Cardiac septum (tissue), 1 donor: ENCODE measurements around the gene CDC26. TPM values are rescaled to one million over a fixed set of nuclear protein-coding genes. Genes with fewer than 3 reads are reported as not detected.

Experiments used
- DNase-seq: peaks from one replicate; pipeline ENCODE4 v3.0.0-alpha.2; 2020; ENCODE audit warnings: low spot score
- intact Hi-C: fragments of 100-400 bp; cut with DNase I; formaldehyde crosslinking; loops from one replicate; pipeline ENCODE4 v1.14.0; 2022
- long read RNA-seq: library from polyadenylated mRNA; unstranded; transcript quantifications from one replicate; pipeline ENCODE4 v2.0.0, GENCODE V29; 2021
- total RNA-seq: library from RNA; stranded (reverse); fragmentation: NEBNext Ultra II Directional; extraction: Animal tissue kit (Norgen Biotek cat#: 25700); gene quantifications from one replicate; pipeline ENCODE4 v1.2.1, GENCODE V29; 2021
- donor health status: DM: no; HTN: no; CAD: no.

CDC26 gene
- 35.1 TPM for total RNA-seq
- long read RNA-seq, transcript CDC26-201 (4 exons, 872 nt): major isoform, 24 of 33 reads
- long read RNA-seq, partial matches to known transcripts: 1 of 33 reads
- long read RNA-seq, other reads (novel, unspliced or antisense): 8 of 33 reads

DNA sequence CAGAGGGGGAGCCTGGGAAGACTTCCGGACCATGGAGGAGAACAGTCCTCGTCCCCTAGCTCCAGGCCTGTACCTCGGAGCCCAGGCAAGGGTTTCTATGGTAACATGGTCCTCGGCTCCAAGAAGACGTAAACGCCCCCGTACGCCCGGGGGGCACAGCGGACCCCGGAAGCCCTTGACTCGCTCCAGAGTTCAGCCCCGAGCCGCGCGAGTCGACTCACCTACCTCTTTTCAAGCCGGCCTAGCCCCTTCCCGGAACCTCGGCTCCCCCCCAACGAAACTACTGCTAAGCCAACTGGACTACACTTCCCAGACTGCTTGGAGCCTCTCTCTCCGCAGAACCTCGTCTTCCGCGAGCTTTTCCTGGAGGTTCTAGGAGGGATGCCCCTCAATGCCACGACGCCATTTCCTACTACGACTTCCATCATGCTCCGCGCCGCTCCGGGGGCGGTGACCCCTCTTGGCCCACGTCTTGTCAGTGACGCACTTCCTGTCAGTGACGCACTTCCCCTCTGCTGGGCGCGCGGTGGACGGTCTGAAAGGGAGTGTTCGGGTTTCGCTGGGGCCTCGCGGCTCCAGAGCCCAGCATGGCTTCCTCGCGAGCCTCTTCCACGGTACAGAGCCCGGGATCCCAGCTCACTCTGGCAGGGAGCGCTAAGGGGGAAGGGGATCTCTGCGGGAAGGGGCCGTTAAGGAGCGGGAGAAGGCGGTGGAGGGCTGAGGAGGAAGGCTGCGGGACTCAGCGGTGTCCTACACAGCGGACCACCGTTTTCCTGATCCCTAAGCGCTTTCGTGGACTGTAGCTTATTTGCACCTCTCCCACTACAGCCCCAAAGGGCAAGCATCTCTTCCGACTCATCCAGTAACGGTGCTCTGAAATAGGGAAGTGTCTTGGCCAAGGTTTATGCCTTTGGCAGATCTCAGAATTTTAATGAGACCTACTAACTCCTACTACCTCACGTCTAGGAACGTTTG is at the start of gene CDC26, which contains the start of gene PRPF4:
Gene CDC26 (minus strand): TSS at position 416 of the 975 bp plus-strand sequence. CDS start 3,065 bp downstream, outside the sequence.
Gene PRPF4 (plus strand): TSS at position 502 of the 975 bp plus-strand sequence. CDS start 86 bp downstream, at position 588.
- DNase-seq: peak; percentile 99
- intact Hi-C loops: loop anchor here (1.0 to 10.0 kb wide), 5 partner anchors 55 to 383 kb away; partner anchors contain the start of genes C9orf43, FKBP15, POLE3 and SLC31A1

DNA sequence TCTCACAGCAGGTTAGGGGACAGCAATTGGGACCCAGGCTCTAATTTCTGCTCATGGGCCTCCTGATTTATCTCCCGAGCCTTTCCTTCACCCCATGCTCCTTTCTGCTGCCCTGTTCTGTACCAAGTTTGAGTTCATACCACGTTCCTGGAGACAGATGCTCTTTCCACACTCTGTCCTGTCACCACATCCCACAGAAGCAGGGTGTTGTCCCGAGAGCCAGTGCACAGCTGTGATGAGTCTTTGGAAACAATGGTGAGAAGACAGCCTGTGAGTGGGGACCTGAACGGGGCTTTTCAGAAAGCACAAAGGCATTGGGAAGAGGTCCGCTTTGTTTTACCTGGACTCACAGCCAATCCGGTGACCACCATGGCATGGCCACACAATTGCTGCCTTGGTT is 47.3 kb upstream of the CDC26 start:
- intact Hi-C loops: no loop called here

DNA sequence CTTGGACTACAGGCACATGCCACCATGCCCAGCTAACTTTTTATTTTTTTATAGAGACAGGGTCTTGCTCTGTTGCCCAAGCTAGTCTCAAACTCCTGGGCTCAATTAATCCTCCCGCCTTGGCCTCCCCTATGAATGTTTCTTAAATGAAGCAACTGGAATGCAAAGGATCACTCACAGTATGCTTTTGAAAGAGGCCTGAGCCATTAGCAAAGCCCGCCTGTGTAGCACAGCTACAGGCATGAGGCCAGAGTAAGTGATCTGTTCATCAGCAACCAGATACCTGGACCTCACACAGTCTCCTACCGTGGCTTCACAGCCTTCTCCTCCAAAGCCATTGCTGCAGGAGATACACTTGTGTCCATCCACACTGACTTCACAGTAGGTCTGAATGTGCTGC is 44.7 kb upstream of the CDC26 start:
- DNase-seq: no peak
- intact Hi-C loops: no loop called here

More for the DNA sequence above, 47.3 kb upstream of the CDC26 start:
- no peak for DNase-seq

DNA sequence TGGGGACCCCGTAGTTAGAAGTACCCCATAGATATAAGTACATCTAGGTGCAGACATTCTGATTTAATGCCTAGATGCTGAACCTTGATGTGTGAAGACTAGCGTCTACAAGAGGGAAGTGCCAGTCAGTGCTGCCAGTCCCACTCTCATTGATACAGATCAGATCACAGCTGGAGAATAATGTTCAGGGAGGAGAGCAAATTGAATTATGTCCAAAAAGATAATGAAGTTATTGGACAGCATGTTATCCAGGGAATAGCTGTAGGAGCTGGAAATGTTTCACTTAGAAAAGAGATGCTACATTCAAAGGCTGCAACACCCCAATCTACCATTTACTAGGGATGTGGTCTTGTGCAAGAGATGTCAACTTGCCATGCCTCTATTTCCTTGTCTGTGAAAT is 43.7 kb upstream of the CDC26 start:
- no peak for DNase-seq
- intact Hi-C loops: no loop called here

DNA sequence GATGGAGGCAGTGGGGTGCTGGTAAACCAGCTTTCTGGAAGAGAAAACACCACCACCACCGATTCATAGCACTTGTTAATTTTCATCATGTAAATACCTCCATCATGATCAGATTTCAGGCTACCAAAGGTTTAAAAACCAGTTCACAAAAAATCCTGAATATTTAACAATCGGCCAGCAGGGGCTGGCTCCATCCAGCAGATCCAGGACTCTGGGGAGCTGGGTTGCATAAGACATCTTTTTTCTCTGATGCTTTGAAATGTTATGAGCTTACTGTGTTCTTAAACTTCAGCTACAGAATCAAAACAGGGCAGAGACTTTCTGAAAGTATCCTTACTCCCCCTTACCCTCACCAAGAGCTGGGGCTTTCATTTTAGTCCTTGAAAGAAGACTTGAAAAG is 42.4 kb upstream of the CDC26 start:
- intact Hi-C loops: no loop called here
- no peak for DNase-seq

DNA sequence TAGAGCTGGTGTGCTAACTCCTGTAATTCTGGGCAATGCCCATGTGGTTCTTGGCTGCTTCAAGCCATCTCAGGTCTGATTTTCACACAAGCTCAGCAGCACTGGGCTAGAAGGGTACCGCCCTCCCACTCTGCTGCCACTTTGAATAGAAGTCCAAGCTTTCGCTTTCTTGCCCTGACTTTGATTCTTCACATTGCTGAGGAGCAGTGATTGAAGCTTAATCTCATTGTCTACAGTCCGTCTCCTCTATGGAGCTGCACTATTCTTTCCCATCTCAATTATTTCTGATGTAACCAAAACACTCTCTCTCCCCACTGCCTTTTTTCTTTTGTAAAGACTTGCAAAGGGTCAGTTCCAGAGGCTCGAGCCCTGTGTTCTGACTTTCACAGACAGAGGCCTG is 40.7 kb upstream of the CDC26 start:
- DNase-seq: no peak
- intact Hi-C loops: no loop called here

DNA sequence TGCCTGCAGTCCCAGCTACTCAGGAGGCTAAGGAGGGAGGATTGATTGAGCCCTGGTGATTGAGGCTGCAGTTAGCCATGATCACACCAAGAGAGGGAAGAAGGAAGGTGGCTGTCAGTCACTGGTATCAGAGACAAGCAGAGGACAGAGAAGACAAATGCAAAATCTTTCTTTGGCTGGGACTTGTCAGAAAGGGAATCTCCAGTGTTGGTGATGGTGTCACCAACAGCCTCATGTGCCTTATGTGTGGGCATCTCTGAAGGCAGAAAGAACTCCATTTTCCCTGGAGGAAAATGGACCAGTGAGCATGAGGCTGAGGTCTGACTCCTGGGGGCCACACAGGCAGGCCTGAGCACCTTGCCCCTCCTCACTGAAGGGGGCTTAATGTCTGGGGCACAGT is 39.9 kb upstream of the CDC26 start:
- intact Hi-C loops: no loop called here
- DNase-seq: no peak

DNA sequence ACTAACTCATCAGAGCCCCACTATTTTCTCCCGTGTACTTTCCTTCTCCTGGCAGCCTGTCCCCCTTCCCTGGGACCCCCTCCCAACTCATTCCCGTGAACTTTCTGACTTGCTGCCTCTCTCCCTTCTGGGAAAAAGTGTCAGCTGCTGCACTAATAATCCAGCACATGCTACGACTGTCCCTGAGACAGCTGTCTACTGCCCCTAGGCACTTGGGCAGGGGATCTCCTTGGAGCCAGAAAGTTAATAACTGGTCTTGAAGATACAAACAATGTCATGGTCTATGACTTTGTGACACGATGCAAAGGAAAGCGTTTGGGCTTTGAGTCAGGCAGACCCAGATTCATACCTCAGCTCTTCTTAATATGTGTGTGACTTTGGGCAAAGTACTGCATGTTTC is 37.9 kb upstream of the CDC26 start:
- DNase-seq: no peak
- intact Hi-C loops: no loop called here

DNA sequence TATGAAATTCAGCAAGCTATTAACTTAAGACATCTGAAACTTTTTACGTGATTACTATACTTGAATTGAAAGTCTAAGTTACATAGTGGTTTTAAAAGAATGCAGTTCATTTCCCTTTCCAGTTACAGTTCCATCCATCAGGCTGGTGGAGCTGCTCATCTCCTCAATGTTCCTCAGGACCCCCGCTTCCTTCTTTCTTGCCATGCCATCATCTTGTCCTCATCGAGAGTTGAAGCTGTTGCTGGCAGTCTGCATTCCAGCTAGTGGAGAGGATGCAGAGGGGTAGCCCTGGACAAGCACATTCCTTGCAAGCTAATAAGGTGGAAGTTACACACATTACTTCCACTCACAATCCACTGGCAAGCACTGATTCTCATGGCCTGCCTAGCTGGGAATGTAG is 36.6 kb upstream of the CDC26 start:
- no peak for DNase-seq
- intact Hi-C loops: loop anchor here (2.0 kb wide), 1 partner anchor 91 kb away; no protein-coding TSS in a partner anchor

DNA sequence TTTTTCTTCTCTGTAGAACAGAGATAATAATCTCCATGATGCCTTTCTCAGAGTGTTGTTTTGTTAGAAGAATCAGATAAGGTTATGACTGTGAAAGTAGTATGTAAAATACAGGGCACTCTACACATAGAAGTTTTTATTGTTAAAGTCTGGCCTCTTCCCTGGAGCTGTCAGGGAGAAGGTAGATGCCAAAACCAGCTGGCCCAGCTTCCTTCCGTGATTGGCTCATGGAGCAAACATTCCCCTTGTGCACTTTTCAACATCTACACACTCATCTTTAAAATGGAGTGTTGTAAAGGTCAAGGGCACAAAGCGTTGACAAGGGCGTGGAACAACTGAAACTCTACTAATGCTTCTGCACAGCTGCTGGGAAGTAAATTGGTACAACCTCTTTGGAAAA is 35.2 kb upstream of the CDC26 start:
- no peak for DNase-seq
- intact Hi-C loops: loop anchor here (2.0 kb wide), 1 partner anchor 92 kb away; no protein-coding TSS in a partner anchor

DNA sequence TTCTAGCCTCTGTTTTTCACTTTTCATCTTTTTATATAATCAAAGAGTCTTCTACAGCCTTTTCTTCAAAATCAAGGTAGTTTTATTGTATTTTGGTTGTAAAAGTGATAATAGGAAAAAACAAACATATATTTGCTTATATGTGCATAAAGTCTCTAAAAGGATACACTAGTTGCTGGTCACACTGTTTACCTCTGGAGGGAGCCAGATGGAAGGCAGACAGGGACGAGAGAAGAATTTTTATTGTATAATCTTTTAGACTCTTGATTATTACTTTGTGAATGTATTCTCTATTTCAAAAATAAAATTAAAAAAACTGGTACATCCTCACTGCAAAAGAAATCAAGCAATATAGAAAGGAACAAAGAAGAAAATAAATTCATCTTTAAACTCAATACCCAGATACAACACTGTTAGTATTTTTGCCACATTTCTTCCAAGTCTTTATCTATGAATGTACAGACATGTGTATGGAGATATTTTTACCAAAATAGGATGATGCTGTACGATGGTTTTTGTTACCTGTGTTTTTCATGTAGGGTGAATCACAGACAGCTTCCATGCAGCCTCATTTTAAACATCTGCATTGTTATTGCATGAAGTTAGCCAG is 33.9 kb upstream of the CDC26 start:
- no peak for DNase-seq
- intact Hi-C loops: loop anchor here (5.0 kb wide), 1 partner anchor 348 kb away; no protein-coding TSS in a partner anchor

DNA sequence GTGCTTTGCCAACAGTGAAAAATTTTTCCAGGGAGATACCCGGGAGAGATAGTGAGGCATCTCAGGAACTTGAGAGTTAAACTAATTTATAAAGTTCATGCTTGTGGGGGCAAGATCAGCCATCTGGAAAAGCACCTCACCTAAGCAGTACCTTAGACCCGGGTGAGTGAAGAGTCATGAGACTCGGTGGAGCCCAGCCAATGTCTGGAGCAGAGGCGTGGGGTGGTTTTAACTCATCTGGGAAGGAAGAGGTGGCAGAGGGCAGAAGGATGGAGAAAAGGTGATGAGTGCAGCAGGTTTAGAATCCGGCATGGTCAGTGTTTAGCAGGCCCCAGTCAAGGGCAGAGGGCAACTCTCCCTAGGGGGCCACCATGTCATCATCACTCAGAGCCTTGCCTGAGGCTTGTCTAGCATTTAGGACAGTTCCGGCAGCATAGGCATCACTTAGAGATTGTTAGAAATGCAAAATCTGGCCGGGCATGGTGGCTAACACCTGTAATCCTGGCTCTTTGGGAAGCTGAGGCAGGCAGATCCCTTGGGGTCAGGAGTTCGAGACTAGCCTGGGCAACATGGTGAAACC is 32.1 kb upstream of the CDC26 start:
- DNase-seq: no peak

DNA sequence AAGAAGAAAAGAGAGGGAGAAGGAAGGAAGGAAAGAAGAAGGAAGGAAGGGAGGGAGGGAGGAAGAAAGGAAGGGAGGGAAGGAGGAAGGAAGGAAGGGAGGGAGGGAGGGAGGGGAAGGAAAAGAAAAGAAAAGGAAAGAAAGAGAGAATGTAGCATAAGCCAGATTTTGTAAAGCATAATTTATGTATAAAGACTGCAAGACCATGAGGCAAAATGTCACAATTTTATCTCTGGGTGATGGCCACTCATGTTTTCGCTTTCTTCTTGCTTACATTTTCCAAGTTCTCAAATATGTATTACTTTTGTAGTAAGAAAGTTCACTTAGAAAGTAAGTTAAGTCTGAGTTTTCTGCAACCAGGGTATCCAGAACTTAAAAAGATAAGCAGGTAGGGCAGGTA is 31.2 kb upstream of the CDC26 start:
- intact Hi-C loops: loop anchor here (5.0 kb wide), 1 partner anchor 351 kb away; no protein-coding TSS in a partner anchor
- no peak for DNase-seq

More for the DNA sequence above, 32.1 kb upstream of the CDC26 start:
- intact Hi-C loops: loop anchor here (5.0 kb wide), 1 partner anchor 350 kb away; no protein-coding TSS in a partner anchor

DNA sequence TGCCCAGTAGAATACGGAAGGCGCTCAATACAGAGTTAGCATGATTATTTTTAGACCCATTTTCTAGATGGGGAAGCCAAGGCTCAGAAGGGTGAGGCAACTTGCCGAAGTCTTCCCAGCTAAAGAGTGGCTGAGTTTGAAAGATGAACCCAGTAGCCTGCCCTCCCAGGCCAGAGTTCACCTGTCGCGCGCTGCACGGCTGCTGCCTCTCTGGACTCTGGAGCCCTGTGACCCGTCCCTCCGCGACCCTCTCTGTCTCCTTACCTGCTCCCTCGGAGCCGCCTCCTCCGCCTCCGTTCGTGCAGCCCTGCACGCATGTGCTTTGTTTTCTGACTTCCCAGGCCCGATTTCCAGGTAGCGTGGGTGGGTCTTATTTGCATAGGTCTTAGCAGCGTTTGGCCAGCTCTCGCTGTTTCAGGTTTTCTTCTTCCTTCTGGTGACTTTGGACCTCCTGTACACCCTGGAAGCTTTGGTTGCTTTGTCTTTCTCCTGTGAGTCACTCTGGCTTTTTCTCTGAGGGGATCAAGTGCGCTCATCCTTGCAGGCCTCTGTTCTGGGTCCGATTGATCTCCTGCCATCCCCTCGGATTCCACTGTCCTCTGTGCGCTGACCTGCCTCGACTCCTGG is 27.5 kb upstream of the CDC26 start, which contains the start of gene RNF183:
Gene RNF183 (minus strand): TSS at position 585 of the 627 bp plus-strand sequence. CDS start 5,192 bp downstream, outside the sequence.
- intact Hi-C loops: no loop called here
- DNase-seq: no peak

DNA sequence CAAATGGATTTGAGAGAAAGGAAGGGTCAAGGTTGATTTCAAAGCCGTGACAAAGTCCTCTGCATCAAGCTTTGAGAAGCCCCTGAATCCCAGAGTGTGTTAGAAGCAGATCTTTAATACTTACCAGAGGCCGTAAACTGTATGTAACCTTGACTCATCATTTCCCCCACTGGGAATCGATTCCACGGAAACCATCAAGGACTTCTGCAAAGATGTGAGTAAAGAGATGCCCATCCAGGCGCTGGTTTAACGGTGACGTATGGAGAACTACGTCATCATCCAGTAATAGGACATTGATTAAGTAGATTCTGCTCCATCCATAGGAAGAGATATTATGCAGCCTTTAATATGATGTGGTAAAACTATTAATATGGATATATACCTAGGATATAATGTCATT is 26.2 kb upstream of the CDC26 start:
- intact Hi-C loops: no loop called here
- no peak for DNase-seq

DNA sequence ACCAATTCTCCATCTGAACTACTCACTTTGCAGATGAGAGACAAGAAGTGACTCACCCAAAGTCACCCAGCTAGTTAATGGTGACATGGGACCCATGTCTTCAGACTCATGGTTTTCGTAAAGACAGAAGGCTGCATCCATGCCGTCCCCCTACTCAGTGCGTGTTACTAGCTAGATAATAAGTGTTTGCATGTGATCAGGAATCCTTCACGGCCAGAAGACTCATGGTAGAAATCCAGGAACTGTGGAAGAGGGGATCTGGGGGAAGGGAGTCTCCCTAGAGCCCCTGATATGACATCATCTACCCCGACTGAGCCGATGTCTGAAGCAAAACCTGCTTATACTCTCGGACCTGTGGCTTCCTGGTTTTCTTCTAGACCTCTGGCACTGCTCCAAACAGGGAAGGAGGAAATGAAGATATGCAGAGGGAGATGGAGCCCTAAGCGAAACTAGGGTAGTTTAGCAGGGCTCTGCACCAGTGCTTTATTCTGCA is 24.5 kb upstream of the CDC26 start:
- DNase-seq: no peak
- intact Hi-C loops: no loop called here

DNA sequence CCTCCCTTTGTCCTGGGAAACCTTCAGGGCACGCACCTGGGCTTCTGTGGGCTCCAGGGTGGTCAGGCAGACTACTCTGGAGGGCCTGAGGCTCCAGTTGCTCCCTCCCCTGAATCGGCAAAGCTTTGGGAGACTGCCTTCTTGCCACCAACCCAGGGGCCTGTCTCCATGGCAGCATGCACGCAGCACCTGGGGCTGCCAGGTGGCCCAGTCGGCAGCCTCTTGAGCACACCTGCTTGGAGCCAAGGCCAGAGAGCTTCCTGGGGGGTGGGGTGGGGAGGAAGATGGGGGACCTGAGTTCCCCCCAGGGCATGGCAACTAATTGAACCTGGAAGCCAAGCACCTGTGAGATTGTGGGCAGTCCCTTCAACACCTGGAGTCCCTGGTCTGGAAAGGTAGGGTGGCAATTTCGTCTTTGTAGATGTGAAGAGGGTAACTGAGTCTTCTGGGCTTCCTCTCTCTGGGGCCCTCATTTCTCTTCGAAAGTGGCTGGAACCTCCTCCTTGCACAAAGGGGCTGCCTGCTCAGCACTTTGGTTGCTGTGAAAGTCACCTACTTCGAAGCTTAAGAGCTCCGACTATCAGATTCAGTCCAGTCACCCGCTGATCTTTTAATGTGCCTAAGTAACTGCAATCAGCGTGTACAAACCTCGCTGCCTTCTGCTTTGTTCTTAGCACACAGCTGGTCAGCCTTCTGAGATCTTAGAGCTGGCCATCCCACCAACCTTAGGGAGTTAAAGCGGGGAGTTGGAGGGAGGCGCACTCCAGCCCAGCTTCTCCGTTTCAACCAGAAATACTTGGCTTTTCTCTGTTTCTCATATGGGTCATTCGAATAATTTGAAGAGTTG is 23.8 kb upstream of the CDC26 start:
- intact Hi-C loops: no loop called here
- DNase-seq: no peak

DNA sequence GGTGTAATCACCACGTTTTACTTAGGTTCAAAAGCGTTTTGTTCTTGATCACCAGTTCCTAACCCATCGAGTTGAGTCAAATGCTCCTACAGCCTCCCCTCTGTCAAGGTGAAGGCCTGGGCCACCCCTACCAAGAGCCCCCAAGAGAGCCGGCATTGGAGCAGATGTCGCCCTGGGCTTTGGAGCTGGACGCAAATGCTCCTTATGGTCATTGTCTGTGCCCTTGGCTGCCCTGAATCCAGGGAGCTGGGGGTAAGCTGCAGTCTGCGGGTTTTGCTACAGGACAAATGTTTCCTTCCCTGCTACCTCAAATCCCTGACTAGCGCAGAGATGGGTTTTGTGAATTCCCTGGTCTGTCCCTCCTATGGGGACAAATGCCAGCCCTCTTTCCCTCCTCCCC is 22.9 kb upstream of the CDC26 start:
- intact Hi-C loops: no loop called here

More for the DNA sequence above, 22.9 kb upstream of the CDC26 start:
- no peak for DNase-seq
